GM21786 (cell line): ENCODE measurements around the gene TRERF1.
"Not testable (repeated sequence)": the region's sequence is repeated elsewhere in the genome, so short reads cannot be mapped to it uniquely, and the experiment has no call there.

Source experiments
- ATAC-seq: cut with Tn5 transposase; IDR thresholded peaks from one replicate; pipeline ENCODE4 v1.9.1; 2021; ENCODE audit not compliant: unreplicated experiment

The TRERF1 gene

GRCh38 chr6:42451333-42452170, at the start of gene TRERF1:
TSS of gene TRERF1 (minus strand) at chr6:42451926. CDS start at chr6:42269590, 182,336 bp downstream.
- no peak for ATAC-seq

GRCh38 chr6:42498473-42499128, 46.9 kb upstream of the TRERF1 start:
- ATAC-seq: no peak

DNA sequence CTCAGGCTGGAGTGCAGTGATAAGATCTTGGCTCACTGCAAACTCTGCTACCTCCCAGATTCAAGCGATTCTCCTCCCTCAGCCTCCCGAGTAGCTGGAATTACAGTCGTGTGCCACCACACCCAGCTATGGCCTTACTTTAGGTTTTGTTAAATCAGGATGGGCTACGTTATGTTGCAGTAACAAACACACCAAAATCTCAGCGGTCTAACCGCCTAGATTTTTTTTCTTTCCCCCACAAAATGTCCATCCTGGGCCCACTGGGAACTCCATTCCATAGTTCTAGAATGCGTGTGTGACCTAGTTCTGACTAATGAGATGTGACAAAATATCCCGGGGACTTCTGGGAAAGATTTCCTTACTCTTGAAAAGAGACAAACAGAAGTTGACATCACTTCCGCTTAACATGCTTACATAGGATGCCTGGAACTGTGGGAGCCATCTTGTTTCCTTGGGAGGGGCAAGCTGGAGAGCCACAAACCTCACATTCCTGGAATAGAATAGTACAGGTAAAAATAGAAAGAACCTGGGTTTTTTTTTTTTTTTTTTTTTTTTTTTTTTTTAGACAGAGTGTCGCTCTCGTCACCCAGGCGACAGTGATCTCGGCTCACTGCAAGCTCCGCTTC, 42.3 kb upstream of the TRERF1 start:
- ATAC-seq: no peak

DNA sequence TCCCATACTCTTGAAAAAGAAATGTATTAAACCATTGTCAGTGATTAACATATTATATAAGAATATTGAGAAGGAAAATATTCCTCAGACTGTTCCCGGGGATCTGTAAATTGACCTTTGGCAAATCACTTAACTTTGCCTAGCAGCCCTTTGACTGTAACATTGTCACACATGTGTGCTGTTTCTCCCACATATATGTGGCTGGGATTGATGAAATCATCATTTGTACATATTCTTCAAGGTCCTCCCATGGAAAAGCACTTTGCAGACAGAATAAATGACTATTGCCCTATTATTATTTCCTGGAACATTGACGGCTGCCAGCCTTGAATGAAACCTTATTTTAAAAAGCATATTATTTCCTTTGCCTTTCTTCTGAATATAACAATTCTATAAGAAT, 36.4 kb upstream of the TRERF1 start:
- no peak for ATAC-seq

DNA sequence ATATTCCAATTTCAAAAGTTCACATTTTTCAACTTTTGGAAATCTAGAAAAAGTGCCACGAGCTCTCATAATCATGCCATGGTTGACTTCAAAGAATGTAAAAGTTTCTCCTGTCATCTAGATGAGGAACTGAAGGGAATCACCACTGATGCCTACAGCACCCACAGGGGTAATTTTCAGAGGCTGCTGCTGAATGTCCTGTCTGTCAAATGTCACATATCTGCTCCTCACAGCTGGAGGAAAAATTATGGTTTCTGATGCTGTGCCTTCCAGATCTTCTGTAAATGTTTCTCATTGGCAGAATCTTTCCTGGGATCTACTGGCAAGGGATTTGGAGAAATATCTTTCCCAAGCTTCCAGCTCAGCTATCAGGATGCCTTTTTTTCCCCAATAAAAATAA, 32.5 kb upstream of the TRERF1 start:
- ATAC-seq: no peak

DNA sequence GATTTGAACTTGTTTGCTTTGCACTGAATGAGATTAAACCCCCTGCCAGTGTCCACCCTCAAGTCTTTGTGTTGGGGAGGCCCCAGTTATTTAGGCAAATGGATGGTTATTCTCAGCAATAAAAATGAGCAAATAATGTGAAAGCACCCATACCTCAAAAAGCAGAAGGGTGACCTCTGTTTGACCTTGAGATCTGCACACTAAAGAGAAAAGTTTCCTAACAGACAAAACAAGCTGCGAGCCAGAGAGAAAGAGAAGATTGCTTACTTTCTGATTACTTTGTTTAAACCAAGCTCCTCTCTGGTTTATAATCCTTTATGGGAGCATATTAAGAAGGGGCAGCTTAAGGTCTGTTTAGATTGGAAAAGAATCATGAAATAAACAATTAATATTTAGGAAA, 30.4 kb upstream of the TRERF1 start:
- no peak for ATAC-seq

GRCh38 chr6:42471714-42472113, 20.0 kb upstream of the TRERF1 start:
- ATAC-seq: no peak

- no peak for ATAC-seq
Observed at GRCh38 chr6:42471142-42471541, 19.4 kb upstream of the TRERF1 start.

DNA sequence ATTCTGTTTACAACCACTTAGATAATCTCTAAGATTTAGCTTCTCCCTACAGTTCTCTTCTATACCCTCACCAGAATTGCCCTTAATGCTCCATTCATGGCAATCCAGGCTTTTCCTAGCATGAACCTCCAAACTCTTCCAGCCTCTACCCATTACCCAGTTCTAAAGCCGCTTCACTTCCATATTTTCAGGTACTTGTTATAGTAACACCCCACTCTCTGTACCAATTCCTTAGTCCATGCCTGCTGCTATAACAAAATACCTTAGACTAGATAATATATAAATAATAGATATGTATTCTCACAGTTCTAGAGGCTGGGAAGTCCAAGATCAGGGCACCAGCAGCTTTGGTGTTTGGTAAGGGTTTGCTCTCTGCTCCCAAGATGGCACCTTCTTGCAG, 16.5 kb upstream of the TRERF1 start:
- no peak for ATAC-seq

DNA sequence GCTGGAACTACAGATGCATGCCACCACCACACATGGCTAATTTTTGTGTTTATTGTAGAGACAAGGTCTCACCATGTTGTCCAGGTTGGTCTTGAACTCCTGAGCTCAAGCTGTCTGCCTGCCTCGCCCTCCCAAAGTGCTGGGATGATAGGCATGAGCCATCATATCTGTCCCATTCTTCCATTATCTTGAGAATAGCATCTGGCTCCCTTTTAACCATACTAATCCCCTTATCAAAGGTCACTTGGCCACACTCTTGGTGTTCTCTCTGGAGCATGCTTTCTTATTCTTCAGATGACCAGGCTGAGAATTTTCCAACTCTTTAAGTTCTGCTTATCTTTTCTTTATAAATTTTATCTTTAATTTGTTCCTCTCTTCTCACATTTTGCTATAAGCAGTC, 15.9 kb upstream of the TRERF1 start:
- ATAC-seq: no peak

GRCh38 chr6:42466470-42466869, 14.7 kb upstream of the TRERF1 start:
- ATAC-seq: not testable (repeated sequence)

DNA sequence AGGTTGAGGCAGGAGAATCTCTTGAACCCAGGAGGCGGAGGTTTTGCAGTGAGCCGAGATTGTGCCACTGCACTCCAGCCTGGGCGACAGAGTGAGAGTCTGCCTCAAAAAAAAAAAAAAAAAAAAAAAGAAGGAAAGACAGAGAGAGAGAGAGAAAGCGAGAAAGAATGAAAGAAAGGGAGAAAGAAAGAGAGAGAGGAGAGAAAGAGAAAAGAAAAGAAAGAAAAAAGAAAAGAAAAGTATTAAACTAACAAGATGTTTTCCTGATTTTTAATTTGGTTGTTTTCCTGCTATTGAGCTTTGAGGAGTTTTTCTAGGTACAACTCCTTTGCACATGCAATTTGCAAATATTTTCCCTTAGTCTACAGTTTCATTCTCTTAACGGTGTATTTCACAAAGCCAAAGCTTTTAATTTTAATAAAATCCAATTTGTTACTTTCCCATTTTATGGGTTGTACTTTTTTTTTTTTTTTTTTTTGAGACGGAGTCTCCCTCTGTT, 10.8 kb upstream of the TRERF1 start:
- no peak for ATAC-seq

DNA sequence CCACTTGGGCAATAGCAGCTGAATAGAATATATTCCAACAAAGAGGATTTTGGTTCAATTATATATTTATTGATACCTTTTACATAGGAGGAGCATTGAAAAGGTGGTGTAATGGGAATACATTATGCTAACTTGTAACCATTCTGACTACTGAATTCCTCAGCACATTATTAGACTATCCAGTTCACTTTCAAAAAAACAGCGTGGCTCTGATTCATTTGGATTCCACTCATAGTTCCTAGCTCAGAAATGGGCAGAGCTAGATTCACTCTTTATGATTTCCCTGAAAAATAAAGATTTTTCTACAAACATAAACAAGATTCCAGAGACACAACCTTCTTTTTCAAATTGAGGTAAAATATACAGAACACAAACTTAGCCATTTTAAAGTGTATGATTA, 9.2 kb upstream of the TRERF1 start:
- no peak for ATAC-seq

DNA sequence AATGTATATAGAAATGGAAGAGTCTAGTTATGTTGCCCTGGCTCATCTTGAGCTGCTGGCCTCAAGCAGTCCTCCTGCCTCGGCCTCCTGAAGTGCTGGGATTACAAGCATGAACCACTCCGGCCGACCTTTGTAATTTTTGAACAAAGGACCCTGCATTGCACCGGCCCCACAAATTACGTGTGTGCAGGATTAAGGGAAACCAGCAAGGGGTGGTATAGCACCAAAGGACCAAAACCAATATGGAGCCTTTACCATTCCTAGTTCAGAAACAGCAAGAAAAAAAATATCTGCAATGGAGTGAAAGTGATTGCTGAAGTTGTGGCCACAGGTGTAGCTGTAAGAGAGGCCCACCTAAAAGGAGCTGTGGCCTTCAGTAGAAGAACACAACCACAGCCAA, 8.2 kb upstream of the TRERF1 start:
- ATAC-seq: no peak

- ATAC-seq: no peak
Observed at GRCh38 chr6:42454428-42454791, 2.7 kb upstream of the TRERF1 start.

GRCh38 chr6:42453654-42454427, 2.1 kb upstream of the TRERF1 start:
- no peak for ATAC-seq

GRCh38 chr6:42453031-42453653, 1.4 kb upstream of the TRERF1 start:
- ATAC-seq: peak; percentile 67

DNA sequence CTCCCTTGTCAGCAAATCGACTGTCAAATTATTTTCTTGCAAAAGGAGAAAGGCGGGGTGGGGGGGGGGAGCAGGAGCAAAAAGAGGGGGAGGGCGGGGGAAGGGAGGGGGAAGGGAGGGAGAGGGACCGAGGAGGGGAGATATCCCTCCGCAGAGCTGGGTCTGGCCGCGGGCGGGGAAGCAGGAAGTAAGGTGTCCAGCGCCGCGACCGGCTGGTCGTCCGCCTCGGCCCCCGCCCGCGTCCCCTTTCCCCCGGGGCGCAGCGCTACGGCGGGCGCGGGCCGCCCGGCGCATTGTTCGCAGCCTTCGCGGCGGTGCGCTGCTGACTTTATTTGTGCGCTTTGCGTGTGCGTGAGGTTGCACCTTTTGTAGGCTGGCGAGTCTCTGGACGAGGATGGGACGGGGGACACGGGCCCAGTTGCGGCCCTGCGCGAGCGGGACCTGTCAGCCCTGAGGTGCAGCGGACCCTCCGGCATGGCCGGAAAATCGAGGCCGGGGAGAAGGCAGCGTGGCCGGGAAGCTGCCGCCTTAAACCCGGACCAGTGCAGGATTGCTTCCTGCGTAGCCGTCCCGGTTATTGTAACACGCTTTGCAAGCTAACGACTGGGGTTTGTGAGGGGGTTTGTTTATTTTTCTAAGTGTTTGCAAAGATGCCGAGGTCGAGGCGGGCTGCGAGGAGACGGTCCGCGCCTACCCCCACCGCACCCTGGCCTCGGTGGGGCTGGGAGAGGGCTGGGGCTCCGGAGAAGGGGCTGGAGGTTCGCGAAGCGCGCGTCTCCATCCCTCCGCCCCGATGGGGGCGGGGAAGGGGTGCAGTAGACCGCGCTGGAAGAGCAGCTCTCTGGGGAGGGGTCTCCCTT, 675 bp upstream of the TRERF1 start:
- ATAC-seq: peak; percentile 19

DNA sequence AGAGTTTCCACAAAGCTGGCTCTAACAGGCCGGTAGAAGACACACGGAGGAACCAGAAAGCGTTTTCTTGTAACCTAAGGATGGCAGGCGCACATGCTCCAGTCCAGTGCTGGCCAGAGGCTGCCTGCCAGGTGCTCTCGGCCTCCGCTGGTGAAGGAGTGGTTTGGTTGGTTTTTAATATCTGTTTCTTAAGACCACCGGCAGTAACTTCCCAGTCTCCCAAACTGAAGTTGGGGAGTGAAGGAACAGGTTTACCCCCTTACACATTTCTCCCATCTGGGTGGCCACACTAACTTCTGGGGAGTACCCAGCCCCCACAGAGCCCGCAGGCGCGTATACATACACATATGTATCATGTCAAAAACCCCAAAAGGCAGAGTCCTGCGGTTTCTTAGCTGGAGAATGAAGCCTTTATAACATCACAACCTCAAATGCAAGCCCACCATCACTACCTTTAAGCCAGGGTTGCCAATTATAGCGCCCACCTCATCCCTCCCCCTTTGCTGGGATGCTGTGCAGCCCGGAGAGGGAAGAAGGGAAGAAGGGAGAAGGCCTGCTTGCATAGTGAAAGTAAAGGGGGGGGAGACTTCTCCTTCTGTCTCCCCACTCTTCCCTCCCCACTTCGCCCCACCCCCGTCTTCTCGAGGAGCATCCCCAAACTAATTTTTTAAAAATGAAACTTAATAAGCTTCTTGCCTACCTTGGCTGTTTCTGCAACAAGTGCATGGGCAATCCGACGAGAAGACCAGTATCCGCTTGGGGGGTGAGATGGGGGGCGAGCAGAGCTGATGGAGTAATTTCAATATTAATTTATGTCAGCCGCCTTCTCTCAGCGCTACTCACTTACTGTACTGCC, 1.0 kb downstream of the TRERF1 start:
- ATAC-seq: no peak
